Measurements from ENCODE around the gene SPDYE1.

Gene SPDYE1

DNA sequence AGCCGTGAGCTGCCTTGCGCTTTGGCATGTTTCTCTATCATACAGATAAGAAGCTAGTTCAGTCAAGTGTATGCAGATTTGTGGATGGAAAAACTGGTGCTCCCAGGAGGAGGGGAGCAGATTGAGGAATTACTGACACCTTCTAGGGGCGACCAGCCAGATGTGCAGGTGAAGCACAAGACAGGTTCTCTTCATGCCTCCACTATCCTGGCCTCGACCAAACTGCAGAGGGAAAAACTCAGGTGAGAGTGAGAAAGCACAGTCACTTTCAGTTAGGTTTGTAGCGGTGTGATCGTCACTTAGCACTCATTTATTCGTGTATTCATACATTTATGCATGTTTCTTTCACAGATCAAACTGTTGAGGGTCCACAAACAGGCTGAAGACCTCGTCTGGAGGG is 46.2 kb downstream of the SPDYE1 start:
- H3K9me3 ChIP-seq (ENCODE audit: control insufficient read depth, low read length): no peaks in the 10 kb centered on the region
- H3K27ac ChIP-seq (ENCODE audit: insufficient read depth, low read length, poor library complexity, severe bottlenecking): peak overlapping the region; percentile 89
- H3K4me3 ChIP-seq (ENCODE audit: insufficient read depth, low read depth, low read length, poor library complexity, severe bottlenecking): peak overlapping the region; percentile 78
- no peak for DNase-seq
- H3K27me3 ChIP-seq (replicated peaks; ENCODE audit: control insufficient read depth, insufficient read depth, low read length, poor library complexity, severe bottlenecking): no peaks in the 10 kb centered on the region
- H3K4me1 ChIP-seq (ENCODE audit: control insufficient read depth, insufficient read depth, low read length, poor library complexity, severe bottlenecking): peaks cover 27% of the 10 kb centered on the region
- peaks cover 3% of the 10 kb centered on the region for H3K36me3 ChIP-seq (ENCODE audit: control insufficient read depth, insufficient read depth, low read length)

DNA sequence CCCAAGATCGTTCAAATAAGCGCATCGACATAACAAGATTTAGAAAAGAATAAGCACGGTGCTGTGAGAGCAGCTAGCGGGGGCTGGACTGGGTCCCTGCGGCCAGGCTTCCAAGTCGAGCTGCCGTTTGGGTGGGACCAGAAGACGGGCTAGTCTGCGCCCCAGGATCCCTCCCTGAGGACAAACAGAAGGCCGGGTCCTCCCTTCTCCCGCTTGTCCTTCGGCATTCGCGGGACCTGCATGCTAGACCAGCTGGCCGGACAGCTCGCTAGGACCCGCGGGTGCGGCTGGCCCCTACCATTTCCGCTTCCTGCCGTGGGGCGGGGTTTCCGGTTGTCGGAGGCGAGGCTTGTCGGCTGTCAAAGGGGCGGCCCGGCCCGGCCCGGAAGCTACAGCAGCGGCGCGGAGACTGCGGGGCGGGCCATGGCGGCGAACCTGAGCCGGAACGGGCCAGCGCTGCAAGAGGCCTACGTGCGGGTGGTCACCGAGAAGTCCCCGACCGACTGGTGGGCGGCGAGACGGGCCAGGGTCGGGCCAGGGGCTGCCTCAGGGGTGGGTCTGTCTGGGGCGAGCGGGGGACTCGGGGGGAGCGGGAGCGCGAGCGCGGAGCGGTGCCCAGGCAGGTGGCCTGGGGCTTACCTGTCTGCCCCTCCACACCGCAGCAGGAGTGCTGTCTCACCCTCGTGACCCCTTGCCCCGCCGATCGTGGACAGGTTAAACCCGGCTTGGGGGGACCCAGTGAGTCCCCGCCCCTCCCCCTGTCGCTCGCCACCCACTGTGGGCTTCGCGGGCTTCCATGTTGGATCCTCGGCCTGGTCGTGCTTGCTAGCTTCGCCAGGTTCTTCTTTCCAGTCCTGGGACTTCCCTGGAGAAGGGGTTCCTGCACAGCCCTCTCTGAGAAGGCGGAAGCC is 46.9 kb downstream of the SPDYE1 start, which contains the start of gene DBNL:
DBNL (plus strand) TSS at position 388 of the 911 bp plus-strand sequence; CDS start at position 424, 36 bp downstream.
- Histone ChIP-seq H3K4me3 (ENCODE audit: insufficient read depth, low read depth, low read length, poor library complexity, severe bottlenecking) (peak within 1 kb of the TSS; percentile 78), H3K27me3 (replicated peaks; ENCODE audit: control insufficient read depth, insufficient read depth, low read length, poor library complexity, severe bottlenecking) (no peaks in the 10 kb centered on the region), H3K4me1 (ENCODE audit: control insufficient read depth, insufficient read depth, low read length, poor library complexity, severe bottlenecking) (peaks cover 28% of the 10 kb centered on the region), H3K27ac (ENCODE audit: insufficient read depth, low read length, poor library complexity, severe bottlenecking) (peak within 1 kb of the TSS; percentile 89), H3K36me3 (ENCODE audit: control insufficient read depth, insufficient read depth, low read length) (peaks cover 4% of the 10 kb centered on the region), H3K9me3 (ENCODE audit: control insufficient read depth, low read length) (no peaks in the 10 kb centered on the region)
- DNase-seq: peak; percentile 70 to 84 (median 75)

DNA sequence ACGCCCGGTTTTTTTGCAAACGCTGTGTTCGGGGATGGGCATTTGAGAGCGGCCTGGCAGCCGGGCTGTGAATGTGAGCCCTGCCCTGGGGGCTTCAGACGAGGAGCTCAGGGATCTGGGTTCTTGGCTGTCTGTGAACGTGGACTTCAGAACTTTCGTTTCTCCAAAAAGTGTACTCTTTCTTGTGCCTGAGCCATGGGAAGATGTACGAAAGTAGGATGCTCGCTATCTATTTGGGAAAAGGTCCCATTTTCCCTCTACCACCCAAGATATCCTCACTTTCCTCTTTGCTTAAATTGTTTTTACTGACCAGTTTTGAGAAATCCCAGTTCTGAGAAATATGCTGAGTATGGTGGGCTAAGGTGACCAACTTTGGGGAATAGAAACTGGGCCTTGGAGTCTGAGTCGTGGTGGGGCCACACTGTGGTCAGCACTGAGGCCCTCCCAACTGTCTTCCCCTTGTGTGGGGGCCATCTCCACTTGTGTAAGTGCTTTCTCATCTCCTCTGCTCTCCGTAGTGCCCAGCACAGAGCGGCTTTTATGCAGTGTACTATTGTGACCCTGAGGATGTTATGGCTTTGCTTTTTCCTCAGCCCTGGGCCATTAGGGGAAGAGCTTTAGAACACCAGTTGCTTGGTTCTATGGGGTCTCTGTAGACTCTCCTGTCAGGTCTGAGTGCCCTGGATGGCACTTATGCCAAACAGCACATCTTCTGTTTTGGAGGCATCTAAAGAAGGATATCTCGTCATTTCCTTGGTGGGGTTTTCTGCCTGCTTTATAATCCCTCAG is 47.7 kb downstream of the SPDYE1 start:
- H3K27ac ChIP-seq (ENCODE audit: insufficient read depth, low read length, poor library complexity, severe bottlenecking): peak overlapping the region; percentile 89
- H3K4me1 ChIP-seq (ENCODE audit: control insufficient read depth, insufficient read depth, low read length, poor library complexity, severe bottlenecking): peaks cover 34% of the 10 kb centered on the region
- H3K4me3 ChIP-seq (ENCODE audit: insufficient read depth, low read depth, low read length, poor library complexity, severe bottlenecking): peak overlapping the region; percentile 78
- no peak for DNase-seq
- peaks cover 13% of the 10 kb centered on the region for H3K36me3 ChIP-seq (ENCODE audit: control insufficient read depth, insufficient read depth, low read length)
- no peaks in the 10 kb centered on the region for H3K9me3 ChIP-seq (ENCODE audit: control insufficient read depth, low read length)
- no peaks in the 10 kb centered on the region for H3K27me3 ChIP-seq (replicated peaks; ENCODE audit: control insufficient read depth, insufficient read depth, low read length, poor library complexity, severe bottlenecking)

DNA sequence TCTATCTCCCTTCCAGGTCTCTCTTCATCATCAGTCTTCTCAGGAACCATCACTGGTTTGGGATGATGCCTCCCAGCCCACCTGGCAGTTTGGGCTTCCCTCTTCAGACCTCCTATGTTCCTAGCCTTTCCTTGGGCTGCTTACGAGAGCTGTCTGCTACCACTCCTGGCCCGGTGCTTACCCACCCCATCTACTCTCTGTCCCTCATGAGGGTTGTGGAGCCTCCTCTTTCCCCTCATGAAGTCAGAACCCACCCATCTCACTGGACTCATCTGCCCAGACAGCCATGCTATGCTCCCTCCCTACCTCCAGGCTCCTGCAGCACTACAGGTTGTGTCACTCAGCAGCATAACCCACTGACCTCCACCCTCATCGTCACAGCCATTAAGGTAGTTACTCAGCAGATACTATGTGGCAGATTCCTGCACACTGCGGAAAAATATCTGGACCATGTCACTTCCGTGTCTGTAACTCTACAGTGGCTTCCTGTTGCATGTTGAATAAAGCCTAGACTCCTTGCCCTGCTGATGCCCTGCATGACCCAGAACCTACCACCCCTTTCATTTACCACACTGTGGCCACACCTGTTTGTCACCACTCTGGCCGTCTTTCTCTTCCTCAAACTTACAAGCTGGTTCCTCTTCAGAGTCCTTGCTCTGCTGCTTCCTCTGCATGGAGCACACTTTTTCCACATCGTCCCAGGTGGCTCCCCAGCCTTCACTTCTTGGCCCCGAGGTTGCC is 48.8 kb downstream of the SPDYE1 start:
- Histone ChIP-seq H3K36me3 (ENCODE audit: control insufficient read depth, insufficient read depth, low read length) (peaks cover 22% of the 10 kb centered on the region), H3K4me3 (ENCODE audit: insufficient read depth, low read depth, low read length, poor library complexity, severe bottlenecking) (no peak overlapping the region), H3K9me3 (ENCODE audit: control insufficient read depth, low read length) (no peaks in the 10 kb centered on the region), H3K27ac (ENCODE audit: insufficient read depth, low read length, poor library complexity, severe bottlenecking) (peak overlapping the region; percentile 89), H3K27me3 (replicated peaks; ENCODE audit: control insufficient read depth, insufficient read depth, low read length, poor library complexity, severe bottlenecking) (no peaks in the 10 kb centered on the region), H3K4me1 (ENCODE audit: control insufficient read depth, insufficient read depth, low read length, poor library complexity, severe bottlenecking) (peaks cover 45% of the 10 kb centered on the region)
- peak; percentile 27 to 40 (median 35) for DNase-seq

DNA sequence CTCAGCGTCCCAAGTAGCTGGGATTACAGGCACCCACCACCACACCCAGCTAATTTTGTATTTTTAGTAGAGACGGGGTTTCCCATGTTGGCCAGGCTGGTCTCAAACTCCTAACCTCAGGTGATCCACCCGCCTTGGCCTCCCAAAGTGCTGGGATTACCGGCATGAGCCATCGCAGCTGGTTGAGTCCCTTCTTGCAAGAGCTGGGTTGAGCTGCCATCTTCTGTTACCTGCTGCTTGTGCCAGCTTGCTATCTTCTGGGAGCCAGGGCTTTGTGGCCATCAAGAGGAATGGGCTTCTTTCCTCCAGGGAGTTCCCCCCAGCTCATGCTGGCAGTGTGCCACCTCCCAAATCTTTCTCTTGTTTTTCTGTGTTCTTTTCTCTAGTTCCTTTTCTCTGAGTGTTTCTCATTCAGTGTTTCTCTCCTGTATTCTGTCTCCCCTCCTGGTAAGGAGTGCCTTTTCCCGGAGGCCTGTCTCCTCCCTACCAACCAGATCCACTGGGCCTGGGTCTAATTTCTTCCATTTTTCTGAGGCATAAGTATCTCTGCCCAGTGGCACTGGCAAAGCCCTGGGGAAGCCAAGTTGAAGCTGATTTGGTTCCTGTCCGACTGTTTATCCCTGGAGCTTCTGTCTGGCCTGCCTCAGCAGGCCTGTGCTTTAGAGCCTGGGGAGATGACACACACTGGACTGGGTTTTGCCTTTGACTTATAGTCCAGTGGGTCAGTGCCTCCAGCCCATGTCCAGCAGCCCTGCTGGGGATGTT is 50.5 kb downstream of the SPDYE1 start:
- no peak overlapping the region for H3K4me3 ChIP-seq (ENCODE audit: insufficient read depth, low read depth, low read length, poor library complexity, severe bottlenecking)
- H3K27me3 ChIP-seq (replicated peaks; ENCODE audit: control insufficient read depth, insufficient read depth, low read length, poor library complexity, severe bottlenecking): no peaks in the 10 kb centered on the region
- no peaks in the 10 kb centered on the region for H3K9me3 ChIP-seq (ENCODE audit: control insufficient read depth, low read length)
- peaks cover 34% of the 10 kb centered on the region for H3K36me3 ChIP-seq (ENCODE audit: control insufficient read depth, insufficient read depth, low read length)
- no peak for DNase-seq
- peaks cover 50% of the 10 kb centered on the region for H3K4me1 ChIP-seq (ENCODE audit: control insufficient read depth, insufficient read depth, low read length, poor library complexity, severe bottlenecking)
- no peak overlapping the region for H3K27ac ChIP-seq (ENCODE audit: insufficient read depth, low read length, poor library complexity, severe bottlenecking)

DNA sequence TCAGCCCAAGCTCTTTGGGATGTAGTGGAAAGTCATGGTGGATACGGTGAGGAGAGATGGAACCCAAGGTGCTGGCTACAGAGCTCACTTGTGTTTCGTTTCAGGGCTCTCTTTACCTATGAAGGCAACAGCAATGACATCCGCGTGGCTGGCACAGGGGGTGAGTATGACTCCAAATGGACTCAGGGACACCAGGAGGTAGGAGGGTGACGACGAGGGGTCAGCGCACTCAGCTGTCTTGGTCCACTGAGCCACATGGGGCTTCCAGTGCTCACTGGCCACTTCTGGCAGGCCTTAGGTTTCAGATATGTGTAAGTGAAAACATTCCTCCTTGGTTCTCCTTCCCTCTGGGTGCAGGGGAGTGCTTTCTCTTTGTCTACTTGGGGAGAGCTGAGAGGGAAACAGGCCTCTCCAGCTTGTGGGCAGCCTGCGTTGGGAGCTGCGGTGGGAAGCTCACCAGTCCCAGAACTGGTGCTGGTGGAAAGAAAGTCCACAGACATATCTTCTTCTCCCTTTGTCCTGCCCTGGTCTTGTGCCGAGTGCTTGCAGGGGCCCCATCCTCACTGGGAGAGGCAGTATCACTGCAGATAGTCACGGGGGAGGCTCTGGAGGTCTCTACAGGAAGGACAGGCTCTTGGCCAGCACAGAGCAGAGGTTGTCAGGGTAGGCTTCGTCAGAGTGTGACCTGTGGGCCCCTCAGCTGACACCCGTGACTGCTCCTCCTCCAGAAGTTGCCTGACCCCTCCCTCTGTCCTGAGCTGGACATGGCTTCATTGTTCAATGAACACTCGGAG is 52.6 kb downstream of the SPDYE1 start:
- no peak for DNase-seq
- no peaks in the 10 kb centered on the region for H3K27me3 ChIP-seq (replicated peaks; ENCODE audit: control insufficient read depth, insufficient read depth, low read length, poor library complexity, severe bottlenecking)
- H3K27ac ChIP-seq (ENCODE audit: insufficient read depth, low read length, poor library complexity, severe bottlenecking): no peak overlapping the region
- H3K4me1 ChIP-seq (ENCODE audit: control insufficient read depth, insufficient read depth, low read length, poor library complexity, severe bottlenecking): peaks cover 47% of the 10 kb centered on the region
- H3K4me3 ChIP-seq (ENCODE audit: insufficient read depth, low read depth, low read length, poor library complexity, severe bottlenecking): no peak overlapping the region
- H3K9me3 ChIP-seq (ENCODE audit: control insufficient read depth, low read length): no peaks in the 10 kb centered on the region
- H3K36me3 ChIP-seq (ENCODE audit: control insufficient read depth, insufficient read depth, low read length): peaks cover 47% of the 10 kb centered on the region

DNA sequence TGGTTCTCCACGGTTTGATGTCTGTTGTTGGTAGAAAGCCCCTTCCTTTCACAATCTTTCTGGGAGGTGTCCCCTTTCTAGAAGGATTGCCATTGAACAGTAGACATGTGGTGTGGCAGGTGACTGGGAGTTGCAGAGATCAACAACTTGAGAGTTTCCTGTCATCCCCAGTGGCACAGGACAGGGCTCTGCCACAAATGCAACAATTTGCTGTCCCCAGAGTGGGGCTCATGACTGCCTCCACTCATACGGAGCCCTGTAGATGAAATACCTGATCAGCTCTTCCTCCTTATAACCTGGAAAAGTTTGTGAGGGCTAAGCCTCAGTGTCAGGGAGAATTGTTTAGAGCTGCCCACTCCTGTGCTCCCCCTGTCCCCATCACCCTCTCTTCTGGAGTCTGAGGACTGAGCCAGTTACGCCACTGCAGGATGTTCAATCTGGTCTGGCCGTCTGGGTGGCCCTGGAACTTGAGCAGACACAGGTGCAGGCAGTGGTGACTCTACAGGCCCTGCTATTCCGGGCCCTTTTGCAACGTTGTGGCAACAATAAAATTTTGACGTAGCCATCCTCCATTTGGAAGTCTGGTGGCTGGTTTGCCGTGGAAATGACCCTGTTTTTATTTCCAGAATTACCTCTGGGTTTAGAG is 53.3 kb downstream of the SPDYE1 start:
- Histone ChIP-seq H3K36me3 (ENCODE audit: control insufficient read depth, insufficient read depth, low read length) (peaks cover 52% of the 10 kb centered on the region), H3K4me3 (ENCODE audit: insufficient read depth, low read depth, low read length, poor library complexity, severe bottlenecking) (no peak overlapping the region), H3K27ac (ENCODE audit: insufficient read depth, low read length, poor library complexity, severe bottlenecking) (no peak overlapping the region), H3K4me1 (ENCODE audit: control insufficient read depth, insufficient read depth, low read length, poor library complexity, severe bottlenecking) (peaks cover 39% of the 10 kb centered on the region), H3K9me3 (ENCODE audit: control insufficient read depth, low read length) (no peaks in the 10 kb centered on the region), H3K27me3 (replicated peaks; ENCODE audit: control insufficient read depth, insufficient read depth, low read length, poor library complexity, severe bottlenecking) (no peaks in the 10 kb centered on the region)
- no peak for DNase-seq

DNA sequence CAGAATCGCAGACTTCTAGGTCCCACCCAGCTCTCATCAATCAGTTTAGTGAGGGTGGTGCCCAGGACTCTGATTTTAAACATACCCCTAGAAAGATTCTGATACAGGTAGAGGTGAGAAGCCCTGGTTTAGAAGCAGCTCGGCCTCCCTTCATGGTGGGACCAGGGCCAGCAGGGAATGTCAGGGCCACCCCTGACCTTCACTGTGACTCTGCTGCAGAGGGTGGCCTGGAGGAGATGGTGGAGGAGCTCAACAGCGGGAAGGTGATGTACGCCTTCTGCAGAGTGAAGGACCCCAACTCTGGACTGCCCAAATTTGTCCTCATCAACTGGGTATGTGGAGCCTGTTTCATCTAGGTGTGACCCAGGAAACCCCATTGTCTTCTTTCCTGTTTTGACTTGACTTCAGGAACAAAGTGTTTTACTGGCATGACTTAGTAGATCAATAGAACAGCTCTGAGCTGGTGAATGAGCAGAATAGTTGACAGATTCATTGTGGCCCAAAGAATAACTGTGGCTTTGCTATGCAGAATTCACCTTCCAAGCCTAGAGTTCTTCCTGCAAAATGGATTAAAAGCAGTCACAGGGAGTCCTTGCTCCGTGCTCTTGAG is 54.0 kb downstream of the SPDYE1 start:
- Histone ChIP-seq H3K27me3 (replicated peaks; ENCODE audit: control insufficient read depth, insufficient read depth, low read length, poor library complexity, severe bottlenecking) (no peaks in the 10 kb centered on the region), H3K36me3 (ENCODE audit: control insufficient read depth, insufficient read depth, low read length) (peaks cover 59% of the 10 kb centered on the region), H3K27ac (ENCODE audit: insufficient read depth, low read length, poor library complexity, severe bottlenecking) (no peak overlapping the region), H3K9me3 (ENCODE audit: control insufficient read depth, low read length) (no peaks in the 10 kb centered on the region), H3K4me1 (ENCODE audit: control insufficient read depth, insufficient read depth, low read length, poor library complexity, severe bottlenecking) (peaks cover 33% of the 10 kb centered on the region), H3K4me3 (ENCODE audit: insufficient read depth, low read depth, low read length, poor library complexity, severe bottlenecking) (no peak overlapping the region)
- no peak for DNase-seq

Data from effector memory CD4-positive, alpha-beta T cell (primary cell).